Uterus (tissue), 2 donors: Measurements from ENCODE around the gene ATXN7L1.

Experiments used
- POLR2A ChIP-seq, 2 donors: fragments of 450-650 bp; IDR thresholded peaks; one replicate each; pipeline ENCODE4 v1.6.1; 2016; ENCODE audit warnings: antibody characterized with exemption in 2 of 2, mild to moderate bottlenecking in 1 of 2, moderate library complexity in 1 of 2
- TF ChIP-seq, protein P1 (sequence below), 4 experiments: fragments of 200-600 bp in 2 of 4; fragments of 450-650 bp in 2 of 4; sonication (generic) in 2 of 4; IDR thresholded peaks; one replicate each; pipeline ENCODE4 v1.5.1; 2016 to 2019; ENCODE audit warnings: antibody characterized with exemption in 4 of 4, mild to moderate bottlenecking in 2 of 4, moderate library complexity in 1 of 4

GRCh38 chr7:105748701-105749100 is 127.7 kb downstream of the ATXN7L1 start:
- no peak for TF ChIP-seq POLR2A (IDR thresholded peaks at IDR 0.05)
- TF ChIP-seq, protein P1, sequence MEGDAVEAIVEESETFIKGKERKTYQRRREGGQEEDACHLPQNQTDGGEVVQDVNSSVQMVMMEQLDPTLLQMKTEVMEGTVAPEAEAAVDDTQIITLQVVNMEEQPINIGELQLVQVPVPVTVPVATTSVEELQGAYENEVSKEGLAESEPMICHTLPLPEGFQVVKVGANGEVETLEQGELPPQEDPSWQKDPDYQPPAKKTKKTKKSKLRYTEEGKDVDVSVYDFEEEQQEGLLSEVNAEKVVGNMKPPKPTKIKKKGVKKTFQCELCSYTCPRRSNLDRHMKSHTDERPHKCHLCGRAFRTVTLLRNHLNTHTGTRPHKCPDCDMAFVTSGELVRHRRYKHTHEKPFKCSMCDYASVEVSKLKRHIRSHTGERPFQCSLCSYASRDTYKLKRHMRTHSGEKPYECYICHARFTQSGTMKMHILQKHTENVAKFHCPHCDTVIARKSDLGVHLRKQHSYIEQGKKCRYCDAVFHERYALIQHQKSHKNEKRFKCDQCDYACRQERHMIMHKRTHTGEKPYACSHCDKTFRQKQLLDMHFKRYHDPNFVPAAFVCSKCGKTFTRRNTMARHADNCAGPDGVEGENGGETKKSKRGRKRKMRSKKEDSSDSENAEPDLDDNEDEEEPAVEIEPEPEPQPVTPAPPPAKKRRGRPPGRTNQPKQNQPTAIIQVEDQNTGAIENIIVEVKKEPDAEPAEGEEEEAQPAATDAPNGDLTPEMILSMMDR (IDR thresholded peaks at IDR 0.05) = no peak
